Caki2 (cell line): ENCODE results near the gene TM9SF4. TPM values are rescaled to one million over a fixed set of nuclear protein-coding genes. Genes with fewer than 3 reads are reported as not detected.

Experiments used
- DNase-seq: peaks from one replicate; pipeline ENCODE4 v3.0.0-alpha.2; 2015; ENCODE audit warnings: low read depth
- in situ Hi-C: cut with HindIII; loops from 2 replicates; pipeline ENCODE4 v1.10.0; 2016; ENCODE audit warnings: low sequenced_read_pairs, low pct_unique_long_range_greater_than_20kb, mixed read lengths
- total RNA-seq: library from RNA; depleted of rRNA; stranded (reverse); fragments of >200 nt; shearing (Covaris generic); gene quantifications from 2 replicates; pipeline ENCODE4 v1.2.3, GENCODE V29; 2014; ENCODE audit warnings: low replicate concordance

TM9SF4 gene
- total RNA-seq, 1 experiment from 2014 or later, result 13.1 TPM

DNA sequence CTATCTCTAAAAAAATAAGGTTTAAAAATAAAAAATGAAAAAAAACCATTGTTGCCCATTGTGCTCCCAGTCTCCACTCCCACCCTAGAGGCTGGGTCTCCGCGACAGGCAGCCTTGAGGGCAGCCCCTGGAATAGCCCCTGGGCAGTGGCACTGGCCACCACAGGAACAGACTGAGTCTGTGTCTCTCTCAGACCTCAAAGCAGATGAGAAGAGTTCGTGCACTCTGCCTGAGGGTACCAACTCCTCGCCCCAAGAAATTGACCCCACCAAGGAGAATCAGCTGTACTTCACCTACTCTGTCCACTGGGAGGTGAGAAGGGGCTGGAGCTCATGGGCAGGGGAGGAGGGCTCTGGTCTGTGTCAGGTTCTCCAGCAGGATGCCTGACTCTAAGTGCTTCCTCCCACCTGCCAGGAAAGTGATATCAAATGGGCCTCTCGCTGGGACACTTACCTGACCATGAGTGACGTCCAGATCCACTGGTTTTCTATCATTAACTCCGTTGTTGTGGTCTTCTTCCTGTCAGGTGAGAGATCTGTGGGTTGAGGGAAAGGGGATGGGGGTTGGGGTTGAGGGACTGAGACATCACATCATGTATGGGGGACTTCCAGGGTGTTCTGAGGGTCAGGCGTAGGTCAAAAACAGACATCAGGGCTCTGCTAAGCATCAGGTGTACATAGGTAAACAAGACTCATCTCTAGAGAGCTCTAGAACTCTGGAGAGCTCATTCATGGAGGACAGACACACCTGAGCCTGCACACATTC lies 35.6 kb downstream of the TM9SF4 start:
- DNase-seq, result no peak
- in situ Hi-C loops, result no loop called here

DNA sequence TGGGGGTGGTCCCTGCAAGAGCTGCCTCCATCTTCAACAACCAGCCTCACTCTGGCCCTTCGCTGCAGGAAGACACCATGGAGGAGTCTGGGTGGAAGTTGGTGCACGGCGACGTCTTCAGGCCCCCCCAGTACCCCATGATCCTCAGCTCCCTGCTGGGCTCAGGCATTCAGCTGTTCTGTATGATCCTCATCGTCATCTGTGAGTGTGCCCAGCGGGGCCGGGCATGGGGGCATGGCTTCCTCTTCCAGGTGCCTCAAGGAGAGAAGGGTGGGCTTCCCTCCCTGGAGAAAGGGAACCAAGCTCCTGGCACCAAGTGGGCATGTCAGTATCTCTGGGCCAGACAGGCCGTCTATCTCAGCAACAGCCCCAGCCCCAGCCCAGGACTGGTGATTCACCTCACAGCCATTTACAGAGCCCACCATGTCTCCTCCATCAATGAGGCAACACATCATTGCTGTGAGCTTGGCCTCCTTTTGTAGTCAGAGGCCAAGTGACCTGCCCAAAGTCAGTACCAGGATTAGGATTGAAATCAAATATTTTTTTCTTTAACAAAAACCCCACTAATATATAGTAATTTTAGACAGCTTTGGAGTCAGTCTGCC lies 40.2 kb downstream of the TM9SF4 start:
- no peak for DNase-seq
- in situ Hi-C loops, result no loop called here

DNA sequence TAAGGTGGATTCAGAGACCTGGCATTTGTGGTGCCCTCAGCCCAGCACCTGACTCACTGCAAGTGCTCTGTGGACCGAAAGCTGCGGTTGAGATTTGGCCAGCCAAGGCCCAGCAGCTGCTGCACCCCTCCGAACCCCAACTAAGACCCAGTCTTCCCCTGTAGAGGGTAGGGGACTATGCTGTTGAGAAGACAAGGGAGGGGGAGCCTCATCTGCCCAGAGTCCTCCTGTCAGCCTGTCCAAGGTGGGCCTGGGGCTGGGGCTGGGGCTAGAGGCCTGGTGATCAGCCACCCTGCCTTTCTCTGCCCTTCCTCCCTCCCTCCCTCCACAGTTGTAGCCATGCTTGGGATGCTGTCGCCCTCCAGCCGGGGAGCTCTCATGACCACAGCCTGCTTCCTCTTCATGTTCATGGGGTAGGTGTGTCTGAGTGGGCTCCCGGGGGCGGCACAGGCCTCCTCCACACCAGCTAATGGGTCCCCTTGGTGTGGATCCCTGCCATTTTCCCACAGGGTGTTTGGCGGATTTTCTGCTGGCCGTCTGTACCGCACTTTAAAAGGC lies 40.9 kb downstream of the TM9SF4 start:
- no peak for DNase-seq
- in situ Hi-C loops, result no loop called here

DNA sequence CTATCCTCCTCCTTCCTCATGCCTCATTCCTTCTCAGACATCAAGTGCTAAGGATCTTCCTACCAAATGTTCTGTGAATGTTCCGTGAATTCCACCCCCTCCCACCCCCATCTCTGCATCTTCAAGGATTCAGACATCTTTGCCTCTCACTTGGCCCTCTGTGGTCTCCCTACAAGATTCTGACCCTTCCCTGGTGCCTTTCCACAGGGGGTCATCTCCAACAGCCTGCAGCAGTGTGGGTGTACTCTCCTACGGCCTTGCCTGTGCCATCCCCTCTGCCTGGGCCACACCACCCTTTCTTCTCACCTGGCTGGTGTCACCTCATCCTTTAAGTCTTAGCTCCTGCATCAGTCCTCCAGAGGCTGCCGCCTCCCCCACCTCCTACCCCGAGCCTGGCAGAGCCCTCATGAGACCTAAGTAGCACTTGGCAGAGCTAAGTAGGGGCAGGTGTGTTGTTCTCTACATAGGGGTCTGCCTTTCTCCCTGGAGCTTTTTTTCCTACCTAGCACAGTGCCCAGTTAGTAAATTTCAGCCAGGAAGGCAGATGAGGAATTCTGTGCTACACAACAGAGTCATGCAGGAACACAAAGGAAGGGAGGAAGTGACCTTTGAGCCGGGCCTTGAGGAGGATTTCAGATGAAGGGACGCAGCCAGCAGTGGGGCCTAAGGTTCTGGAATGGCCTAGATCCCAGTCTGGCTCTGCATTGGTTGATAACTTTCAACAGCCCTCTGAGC lies 43.1 kb downstream of the TM9SF4 start:
- DNase-seq, result no peak
- in situ Hi-C loops, result no loop called here

DNA sequence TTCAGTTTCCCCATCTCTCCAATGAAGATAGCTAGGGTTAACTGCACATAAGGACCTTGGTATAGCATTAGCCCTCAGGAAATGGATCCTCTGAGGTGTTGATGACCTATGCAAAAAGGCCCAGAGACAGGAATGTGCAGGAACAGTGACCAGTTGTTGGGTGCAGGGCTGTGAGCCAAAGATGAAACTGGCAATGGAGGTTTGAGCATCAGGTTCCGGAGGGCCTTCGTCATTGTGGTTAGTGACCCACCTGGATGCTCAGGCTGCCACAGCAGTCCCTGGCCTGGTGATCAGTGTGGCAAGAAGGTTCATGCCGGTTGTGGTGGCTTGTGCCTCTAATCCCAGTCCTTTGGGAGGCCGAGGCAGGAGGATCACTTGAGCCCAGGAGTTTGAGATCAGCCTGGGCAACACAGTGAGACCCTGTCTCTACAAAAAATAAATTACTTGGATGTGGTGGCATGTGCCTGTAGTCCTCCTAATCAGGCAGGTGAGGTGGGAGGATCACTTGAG lies 43.7 kb downstream of the TM9SF4 start:
- in situ Hi-C loops, result no loop called here
- DNase-seq, result no peak

DNA sequence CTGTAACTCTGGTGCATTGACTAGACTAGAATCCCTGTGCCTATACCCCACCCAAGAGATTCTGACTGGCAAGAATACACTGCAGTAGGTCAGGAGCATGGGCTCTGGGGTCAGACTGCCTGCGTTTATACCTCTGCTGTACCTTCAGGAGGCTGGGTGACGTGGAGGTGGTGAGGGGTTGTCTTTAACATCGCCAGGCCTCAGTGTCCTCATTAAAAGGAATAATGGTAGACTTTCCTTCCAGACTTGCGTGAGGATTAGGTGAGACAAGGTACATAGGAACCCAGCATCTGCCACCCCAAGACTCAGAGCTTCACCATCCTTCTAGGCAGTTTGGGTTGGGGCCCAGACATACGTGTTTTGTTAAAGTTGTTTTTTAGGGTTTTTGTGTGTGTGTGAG lies 44.3 kb downstream of the TM9SF4 start:
- in situ Hi-C loops, result no loop called here
- DNase-seq, result no peak

DNA sequence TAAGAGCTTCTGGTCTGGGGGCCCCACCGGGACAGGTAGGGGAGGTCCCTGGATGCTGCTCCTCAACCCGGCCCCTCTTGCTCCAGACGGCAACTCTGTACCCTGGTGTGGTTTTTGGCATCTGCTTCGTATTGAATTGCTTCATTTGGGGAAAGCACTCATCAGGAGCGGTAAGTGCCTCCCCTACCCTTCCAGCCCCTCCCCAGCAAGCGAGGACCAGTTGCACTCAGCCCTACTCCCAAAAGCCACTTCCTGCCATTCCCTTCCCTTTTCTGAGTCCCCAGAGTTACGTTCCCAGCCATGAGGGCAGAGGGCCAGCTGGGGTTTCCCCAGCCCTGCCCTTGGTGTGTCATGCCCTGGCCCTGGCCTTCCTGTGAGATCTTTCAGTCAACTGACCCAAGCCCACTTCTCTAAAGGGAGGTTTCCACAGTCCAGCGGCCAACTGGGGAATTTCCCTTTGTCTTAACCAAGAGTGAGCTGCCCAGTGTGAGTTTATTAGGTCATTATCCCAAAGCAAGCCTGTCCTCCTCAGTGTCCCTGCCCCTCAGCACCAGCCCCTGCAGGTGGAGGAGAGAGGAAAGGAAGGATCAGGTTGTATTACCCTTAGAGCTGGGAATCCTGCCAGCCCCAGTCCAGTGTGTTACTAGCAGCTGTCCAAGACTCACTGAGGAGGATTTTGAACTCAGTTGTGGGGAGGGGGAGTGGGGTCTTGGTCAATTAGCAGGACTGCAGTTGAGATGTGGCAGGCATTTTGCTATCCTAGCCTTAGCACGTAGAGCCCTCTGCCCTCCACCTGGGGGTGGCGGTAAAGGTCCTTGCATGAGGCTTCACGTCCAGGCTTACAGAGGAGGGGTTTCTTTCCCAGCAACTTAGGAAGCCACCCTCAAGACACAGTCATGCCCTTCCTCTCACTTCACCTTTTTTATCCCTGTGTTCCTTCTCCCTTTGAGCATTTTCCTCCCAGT lies 45.8 kb downstream of the TM9SF4 start:
- peak; percentile 88 for DNase-seq
- in situ Hi-C loops, result no loop called here

DNA sequence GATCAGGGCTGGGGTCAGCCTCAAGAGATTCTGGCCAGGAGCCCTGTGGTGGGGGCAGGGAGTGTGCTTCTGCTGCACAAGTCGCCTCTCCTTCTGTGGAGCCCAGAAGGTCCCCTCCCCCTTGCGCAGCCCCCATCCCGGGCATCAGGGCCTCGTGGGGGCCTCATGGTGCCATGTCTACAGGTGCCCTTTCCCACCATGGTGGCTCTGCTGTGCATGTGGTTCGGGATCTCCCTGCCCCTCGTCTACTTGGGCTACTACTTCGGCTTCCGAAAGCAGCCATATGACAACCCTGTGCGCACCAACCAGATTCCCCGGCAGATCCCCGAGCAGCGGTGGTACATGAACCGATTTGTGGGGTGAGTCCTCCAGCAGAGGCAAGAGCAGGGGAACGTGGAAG lies 48.1 kb downstream of the TM9SF4 start:
- in situ Hi-C loops, result no loop called here
- DNase-seq, result no peak

DNA sequence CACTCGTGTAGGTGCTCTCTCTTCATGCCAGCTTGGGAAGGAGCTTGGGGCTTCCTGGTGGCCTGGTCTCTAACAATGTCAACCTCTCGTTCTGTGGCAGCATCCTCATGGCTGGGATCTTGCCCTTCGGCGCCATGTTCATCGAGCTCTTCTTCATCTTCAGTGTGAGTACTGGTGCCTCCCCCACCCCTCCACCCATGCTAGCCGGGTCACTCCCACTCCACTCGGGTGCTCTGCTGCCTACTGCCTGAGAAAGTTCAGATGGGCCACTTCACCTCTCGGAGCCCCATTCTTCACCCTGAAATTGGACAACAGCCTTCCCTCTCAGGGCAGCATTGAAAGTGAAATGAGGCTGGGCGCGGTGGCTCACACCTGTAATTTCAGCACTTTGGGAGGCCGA lies 48.8 kb downstream of the TM9SF4 start:
- in situ Hi-C loops, result no loop called here
- no peak for DNase-seq

DNA sequence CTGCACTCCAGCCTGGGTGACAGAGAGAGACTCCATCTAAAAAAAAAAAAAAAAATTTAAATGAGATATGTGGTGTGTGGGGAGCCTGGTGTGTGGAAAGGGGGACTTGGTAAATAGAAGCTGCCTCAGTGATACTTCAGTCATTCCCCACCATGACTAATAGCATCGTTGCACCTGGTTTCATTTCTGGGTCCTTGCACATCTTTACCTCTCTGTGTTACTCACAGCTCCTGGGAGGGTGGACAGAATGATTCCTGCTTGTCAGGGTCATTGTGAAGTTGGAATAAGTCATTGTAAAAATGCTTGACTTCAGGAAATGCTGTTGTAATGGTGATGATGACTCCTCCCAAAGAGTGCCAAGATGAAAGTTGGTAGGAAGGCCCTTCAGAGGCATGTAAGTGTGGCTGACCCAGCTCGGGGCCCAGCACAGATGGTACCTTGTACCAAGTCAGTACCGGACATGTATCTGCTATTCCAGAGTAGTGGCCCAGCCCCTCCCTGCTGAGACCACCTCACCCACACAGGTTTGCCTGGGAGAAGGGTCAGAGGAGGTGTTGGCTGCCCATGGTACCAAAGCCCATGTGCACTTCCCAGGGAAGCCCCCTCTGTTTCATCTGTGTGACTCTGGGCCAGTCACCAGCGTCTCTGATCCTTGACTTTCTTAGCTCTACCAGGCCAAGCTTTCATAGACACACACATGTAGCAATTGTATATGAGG lies 49.6 kb downstream of the TM9SF4 start:
- DNase-seq, result no peak
- in situ Hi-C loops, result no loop called here

DNA sequence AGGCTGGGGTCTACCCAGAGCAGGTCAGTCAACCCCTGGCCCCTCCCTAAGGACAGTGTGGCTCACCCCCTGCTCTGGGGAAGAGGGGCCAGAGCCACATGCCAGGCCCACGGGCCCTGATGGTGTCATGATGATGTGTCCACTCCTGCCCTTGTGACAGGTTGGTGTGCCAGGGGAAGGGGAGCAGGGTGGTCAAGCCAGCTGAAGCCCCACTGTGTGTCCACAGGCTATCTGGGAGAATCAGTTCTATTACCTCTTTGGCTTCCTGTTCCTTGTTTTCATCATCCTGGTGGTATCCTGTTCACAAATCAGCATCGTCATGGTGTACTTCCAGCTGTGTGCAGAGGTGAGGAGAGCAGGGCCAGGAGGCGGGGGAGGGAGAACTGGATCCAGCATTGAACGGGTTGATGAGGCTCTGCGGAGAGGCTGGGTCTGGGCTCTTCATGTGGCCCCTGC lies 50.3 kb downstream of the TM9SF4 start:
- in situ Hi-C loops, result no loop called here
- no peak for DNase-seq

DNA sequence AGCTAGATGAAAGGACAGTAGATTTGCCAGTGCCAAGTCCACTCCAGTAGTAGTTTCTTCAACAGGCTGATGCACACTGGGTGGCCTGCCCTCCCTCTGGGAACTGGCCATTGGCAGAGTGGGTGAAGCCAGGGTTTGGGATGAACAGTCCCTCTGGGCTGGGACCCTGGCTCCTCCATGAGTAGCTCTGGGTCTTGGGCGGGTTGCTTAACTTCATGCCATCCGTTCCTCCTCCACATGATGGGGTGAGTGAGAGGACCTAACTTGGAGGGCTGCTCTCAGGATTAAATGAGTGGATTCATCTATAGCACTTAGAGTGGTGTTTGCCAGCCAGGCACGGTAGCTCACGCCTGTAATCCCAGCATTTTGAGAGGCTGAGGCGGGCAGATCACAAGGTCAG lies 50.8 kb downstream of the TM9SF4 start:
- DNase-seq, result no peak
- in situ Hi-C loops, result no loop called here

DNA sequence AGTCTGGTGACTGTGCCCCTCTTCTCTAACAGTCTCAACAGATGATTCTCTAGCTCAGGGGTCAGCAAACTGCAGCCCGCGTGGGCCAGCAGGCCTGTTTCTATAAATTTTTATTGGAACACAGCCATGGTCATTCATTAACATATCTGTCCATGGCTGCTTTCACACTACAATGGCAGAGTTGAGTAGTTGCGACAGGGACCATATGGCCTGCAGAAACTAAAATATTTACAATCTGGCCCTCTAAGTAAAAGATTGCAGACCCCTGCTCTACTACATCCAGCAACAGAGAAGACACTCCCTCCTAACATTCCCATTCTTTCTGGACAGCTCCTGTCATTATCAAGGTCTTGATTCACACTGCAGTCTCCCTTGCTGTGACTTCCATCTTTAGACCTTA lies 52.8 kb downstream of the TM9SF4 start:
- in situ Hi-C loops, result no loop called here
- no peak for DNase-seq

DNA sequence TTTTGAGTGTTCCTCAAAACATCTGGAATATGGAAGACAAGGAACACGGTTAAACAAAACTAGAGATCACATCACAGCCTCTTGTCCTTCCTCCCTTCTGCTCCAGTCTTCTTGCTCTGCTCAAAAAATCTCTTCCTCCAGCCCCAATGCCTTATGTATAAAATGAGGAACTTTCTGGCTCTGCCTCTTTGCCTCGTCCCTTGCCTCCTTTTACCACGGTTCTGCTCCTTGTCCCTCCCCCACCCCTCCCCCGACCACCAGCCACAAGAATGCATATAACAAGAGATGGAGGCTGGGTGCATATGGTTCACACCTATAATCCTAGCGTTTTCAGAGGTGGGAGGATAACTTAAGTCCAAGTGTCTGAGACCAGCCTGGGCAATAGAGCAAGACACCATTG lies 54.4 kb downstream of the TM9SF4 start:
- in situ Hi-C loops, result no loop called here
- DNase-seq, result no peak

DNA sequence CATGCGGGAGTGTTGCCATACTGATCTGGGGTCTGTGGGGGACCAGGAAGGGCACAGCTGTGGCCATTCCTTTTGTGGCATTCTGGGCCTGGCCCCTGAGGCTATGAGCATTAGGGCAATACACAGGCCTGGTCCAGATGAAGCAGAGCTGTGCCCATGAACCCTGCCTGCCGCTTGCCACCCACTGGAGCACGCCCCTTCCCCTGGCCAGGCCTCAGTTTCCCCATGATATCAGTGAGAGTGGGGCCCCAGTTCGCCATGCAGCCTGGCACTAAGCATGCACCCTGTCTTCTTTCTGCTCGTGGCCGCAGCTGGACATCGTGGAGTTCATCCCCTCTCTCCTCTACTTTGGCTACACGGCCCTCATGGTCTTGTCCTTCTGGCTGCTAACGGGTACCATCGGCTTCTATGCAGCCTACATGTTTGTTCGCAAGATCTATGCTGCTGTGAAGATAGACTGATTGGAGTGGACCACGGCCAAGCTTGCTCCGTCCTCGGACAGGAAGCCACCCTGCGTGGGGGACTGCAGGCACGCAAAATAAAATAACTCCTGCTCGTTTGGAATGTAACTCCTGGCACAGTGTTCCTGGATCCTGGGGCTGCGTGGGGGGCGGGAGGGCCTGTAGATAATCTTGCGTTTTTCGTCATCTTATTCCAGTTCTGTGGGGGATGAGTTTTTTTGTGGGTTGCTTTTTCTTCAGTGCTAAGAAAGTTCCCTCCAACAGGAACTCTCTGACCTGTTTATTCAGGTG lies 55.6 kb downstream of the TM9SF4 start:
- in situ Hi-C loops, result no loop called here
- no peak for DNase-seq

DNA sequence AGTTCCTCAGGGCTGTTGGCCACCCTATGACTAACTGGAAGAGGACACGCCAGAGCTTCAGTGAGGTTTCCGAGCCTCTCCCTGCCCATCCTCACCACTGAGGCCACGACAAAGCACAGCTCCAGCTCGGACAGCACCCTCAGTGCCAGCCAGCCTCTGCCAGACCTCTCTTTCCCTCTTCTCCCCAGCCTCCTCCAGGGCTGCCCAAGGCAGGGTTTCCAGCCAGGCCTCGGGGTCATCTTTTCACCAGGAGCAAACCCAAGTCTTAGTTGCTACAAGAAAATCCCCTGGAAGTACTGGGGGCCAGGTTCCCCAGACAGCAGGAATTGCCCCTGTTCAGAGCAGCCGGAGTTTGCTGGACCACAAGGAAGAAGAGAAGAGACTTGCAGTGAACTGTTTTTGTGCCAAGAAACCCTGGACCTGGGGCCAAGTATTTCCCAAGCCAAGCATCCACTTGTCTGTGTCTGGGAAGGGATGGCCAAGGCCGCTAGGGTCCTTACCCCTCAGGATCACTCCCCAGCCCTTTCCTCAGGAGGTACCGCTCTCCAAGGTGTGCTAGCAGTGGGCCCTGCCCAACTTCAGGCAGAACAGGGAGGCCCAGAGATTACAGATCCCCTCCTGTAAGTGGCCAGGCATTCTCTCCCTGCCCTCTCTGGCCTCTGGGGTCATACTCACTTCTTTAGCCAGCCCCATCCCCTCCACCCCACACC lies 56.5 kb downstream of the TM9SF4 start:
- DNase-seq, result no peak
- in situ Hi-C loops, result no loop called here
